Umbilical cord (tissue), 2 donors: ENCODE measurements around the gene SOBP. TPM values are rescaled to one million over a fixed set of nuclear protein-coding genes. Genes with fewer than 3 reads are reported as not detected.
A peak's percentile ranks its signal among the peaks of the same experiment; 100 is the strongest.

ENCODE experiments used
- DNase-seq: peaks from one replicate; pipeline ENCODE4 v3.0.0-alpha.2; 2015; ENCODE audit warnings: low spot score
- total RNA-seq: library from RNA; depleted of rRNA; stranded (reverse); fragments of >200 nt; gene quantifications from one replicate; pipeline ENCODE4 v1.2.3, GENCODE V29; 2014; ENCODE audit warnings: low replicate concordance; ENCODE audit not compliant: insufficient read depth

The SOBP gene
- total RNA-seq, 1 donor from 2014 or later: 29.6 TPM

DNA sequence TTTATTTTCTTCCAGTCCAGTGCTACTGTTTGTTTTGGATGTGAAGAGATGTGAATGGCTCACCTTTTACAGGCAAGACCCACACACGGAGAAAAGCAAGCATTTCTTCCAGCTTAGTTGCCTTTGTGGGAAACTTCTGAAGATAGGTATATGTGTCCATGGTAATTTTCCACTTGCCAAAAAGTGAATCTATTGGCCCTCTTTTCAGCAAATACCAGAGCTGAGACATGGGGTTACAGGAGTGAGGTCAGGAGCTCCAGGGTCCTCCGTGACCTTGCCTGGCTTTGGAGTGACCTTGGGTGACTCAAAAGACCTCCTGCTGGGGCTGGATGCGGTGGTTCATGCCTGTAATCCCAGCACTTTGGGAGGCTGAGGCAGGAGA is 167.4 kb downstream of the SOBP start:
- DNase-seq: no peak

DNA sequence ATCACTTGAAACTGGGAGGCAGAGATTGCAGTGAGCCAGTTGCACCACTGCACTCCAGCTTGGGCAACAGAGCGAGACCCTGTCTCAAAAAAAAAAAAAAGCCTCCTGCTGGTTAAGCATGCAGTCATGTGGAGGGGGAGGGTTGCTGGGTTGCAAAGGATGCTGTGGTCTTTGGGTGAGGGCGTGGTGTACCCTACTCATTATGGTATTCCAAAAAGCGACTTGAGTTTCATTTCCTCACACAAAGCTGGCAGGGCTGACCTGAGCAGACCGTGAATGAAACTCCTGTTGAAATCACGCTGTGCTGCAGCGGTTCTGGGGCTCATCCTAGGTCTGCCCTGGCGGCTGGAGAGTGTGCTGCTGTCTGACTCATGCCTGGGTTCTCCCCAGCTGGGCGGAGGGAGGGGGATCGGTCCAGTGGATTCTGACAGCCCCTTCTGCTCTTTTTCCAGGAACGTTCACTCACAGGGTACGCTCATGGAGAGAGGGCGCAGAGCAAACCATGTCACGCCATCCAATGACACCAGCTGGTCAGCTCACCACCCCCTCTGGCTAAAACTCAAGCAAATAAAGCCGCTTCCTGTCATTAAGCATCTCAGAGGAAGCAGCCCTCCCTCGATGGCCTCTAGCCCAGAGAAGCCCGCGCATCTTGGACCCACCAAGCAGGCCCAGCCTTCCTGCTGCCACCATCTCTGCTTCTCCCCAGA is 168.0 kb downstream of the SOBP start:
- peak; percentile 78 for DNase-seq

DNA sequence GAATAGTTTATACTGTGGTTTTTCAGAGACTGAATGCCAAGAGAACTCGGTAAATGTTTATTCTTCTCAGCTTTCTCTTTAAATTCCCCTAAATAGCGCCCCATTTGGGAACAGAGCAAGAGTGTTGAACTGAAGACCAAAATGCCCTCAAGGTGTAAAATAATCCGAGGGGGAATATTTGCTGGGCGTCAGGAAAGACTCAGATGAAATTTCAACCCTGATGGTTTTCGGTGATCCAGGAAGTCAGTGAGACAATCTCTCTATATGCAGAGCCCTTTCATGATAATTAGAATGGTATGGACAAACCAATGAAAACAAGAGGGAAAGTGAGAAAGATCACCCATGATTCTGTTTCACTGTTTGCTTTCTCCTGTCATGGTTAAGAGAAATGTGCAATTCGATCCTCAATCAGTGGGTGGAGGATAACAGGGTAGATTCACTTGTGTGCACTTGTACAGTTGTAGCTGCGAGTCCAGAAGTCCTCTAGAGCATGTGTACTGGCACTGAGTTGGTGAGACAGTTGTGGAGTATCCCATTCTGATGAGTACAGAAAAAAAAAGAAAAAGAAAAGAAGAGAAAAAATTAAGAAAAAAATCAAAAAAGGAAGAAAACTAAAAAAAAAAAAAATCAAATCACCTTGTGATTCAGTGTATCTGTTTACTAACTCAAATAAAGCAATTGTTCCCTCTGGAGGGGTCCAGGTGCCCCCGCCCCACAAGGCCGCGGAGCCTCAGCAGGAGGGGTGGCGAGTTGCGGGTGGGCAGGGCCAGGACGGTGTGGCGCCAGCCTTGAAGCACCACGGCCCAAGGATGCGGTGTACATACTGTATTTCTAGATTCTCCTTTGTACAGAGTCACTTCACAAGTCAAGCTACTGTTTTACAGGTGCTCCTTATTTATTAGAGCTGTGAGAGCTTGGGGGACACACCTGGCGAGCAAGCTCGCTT is 169.3 kb downstream of the SOBP start:
- no peak for DNase-seq

- DNase-seq: no peak
Observed at GRCh38 chr6:107660839-107661238, 170.9 kb downstream of the SOBP start.

DNA sequence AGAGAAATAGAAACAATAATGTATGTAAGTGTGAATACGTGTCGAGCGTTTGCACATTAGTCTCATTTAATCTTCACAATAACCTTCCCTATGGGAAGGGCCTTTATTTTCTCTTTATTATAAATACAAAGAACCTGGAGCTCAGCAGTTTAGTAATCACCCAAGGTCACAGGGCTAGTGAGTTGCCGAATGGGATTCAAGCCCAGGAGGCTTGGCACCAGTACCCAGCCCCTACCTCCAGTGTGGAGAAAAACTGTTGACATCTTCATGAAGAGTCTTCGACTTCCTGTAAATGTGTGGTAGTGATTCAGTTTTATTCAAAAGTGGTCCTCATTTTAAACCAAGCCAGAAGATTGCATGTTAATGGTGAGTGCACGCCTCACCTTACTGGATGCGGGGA is 171.4 kb downstream of the SOBP start:
- DNase-seq: no peak

- no peak for DNase-seq
Observed at GRCh38 chr6:107662333-107662732, 172.4 kb downstream of the SOBP start.

DNA sequence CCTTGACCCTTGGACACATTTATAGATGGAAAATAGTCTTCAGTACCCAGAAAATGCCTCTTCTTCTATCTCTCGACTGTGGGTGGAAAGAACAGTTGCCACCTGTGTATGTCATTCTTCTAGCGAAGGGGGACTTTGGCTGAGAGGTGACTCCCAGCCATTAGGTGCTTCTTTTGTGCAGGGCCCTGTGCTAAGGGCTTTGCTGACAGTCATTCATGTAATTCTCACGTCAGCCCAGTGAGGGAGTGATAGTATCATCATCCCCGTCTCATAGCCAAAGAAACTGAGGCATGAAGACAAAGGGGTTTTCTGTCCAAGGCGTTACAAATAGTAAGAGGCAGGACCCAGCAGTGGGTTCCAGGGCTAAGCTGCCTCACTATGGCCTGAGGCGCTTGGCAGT is 173.4 kb downstream of the SOBP start:
- no peak for DNase-seq

- no peak for DNase-seq
Observed at GRCh38 chr6:107665382-107665781, 175.5 kb downstream of the SOBP start.

- peak; percentile 64 for DNase-seq
Observed at GRCh38 chr6:107666084-107666980, 176.4 kb downstream of the SOBP start.

DNA sequence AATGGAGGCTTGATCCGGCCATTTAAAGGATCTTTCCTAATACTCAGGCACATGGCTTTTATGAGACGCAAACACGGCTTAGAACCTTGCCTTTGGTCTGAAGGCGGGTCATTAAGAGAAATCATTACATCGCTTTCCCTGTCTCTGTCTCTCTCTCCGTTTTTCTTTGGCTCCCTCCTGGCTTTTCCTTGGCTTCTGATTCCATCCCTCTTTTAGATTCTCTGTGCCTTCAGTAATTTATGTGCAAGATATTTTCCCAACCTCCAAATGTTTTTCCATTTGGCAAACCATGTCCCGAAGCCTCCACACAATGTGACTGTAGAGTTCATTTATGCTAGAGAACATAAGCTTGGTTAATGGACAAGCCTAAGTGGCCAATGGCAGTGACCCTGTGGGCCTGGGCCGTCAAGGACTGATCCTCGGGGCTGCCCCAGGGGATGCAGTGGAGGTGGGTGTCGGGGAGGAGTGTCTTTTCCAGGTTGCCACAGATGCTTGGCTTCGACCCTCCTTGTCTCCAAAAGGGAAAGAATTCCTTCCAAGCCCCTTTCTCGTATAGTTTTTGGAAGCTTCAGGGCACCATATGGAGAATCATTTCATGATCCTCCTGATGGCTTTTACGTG is 177.2 kb downstream of the SOBP start:
- no peak for DNase-seq

GRCh38 chr6:107667790-107668189 is 177.9 kb downstream of the SOBP start:
- DNase-seq: peak; percentile 53

DNA sequence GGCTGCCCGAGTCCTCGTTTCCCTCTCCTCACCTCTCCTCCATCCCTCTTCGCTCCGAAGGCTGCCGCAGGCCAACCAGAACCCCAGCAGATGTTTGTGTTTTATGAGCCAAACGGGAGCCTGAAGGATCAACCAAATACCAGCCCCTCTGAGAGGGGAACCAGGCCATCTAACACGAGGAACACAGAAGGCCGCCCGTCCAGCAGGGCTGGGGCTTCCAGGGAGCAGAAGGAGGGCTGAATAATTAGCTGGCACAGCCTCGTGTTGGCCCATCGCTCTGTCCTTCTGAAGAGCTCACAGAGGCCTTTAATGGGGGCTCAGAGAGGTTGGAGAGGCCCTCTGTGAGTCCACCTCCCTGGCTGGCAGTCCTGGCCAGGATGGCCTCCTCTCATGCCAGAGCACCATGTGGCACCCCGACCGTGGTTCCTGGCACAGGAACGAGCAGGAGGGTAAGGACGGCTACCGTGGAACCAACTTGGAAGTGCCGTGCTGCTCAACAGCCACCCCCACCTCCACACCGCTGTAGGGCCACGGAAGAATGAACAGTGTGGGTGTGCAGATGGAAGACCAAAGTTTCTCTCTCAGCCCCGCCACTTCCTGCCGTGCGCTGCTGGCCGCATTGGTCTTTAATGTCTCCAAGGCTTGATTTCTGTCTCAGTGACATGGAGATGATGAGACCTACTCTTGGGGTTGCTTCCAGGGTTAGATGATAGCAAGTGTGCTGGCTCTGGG is 179.0 kb downstream of the SOBP start:
- peak; percentile 31 for DNase-seq

DNA sequence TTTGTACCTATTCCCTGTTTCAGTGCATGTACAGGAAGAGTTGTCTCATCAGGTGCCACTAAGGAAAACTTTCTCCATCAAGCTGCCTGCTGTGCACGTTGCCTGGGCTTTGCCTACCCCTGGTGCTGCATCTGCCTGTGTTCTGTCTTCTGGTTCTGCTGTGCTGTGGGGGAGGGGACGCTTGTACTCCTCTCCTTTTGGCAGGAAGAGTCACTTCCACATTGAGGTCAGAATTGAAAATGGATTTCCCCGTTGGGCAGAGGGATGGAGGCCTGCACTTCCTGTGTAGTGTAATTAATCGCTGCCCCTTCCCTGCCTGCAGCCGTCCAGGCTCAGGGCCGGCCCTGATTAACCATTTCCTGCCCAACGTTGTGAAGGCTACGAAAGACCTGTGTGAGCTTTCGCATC is 180.9 kb downstream of the SOBP start:
- peak; percentile 73 for DNase-seq

DNA sequence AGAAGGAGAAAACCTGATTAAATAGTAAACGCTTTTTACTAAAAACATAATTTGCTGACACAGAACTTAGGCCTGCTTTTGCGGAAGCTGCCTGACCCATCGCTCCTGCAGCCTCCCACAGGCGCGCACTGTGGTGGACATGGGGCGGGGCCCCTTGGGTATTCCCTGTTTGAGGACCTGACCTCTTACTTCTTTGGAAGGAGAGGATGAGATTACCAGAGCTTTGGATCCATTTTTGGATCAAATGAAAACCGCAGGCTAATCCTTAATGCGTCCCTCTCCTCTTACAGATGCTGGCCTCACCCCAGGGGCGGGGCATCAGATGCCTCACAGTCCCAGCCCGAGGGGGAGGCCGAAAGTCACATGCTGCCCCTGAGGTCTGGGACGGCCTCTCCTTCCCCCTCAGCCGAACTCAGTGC is 183.2 kb downstream of the SOBP start:
- DNase-seq: peak; percentile 39

DNA sequence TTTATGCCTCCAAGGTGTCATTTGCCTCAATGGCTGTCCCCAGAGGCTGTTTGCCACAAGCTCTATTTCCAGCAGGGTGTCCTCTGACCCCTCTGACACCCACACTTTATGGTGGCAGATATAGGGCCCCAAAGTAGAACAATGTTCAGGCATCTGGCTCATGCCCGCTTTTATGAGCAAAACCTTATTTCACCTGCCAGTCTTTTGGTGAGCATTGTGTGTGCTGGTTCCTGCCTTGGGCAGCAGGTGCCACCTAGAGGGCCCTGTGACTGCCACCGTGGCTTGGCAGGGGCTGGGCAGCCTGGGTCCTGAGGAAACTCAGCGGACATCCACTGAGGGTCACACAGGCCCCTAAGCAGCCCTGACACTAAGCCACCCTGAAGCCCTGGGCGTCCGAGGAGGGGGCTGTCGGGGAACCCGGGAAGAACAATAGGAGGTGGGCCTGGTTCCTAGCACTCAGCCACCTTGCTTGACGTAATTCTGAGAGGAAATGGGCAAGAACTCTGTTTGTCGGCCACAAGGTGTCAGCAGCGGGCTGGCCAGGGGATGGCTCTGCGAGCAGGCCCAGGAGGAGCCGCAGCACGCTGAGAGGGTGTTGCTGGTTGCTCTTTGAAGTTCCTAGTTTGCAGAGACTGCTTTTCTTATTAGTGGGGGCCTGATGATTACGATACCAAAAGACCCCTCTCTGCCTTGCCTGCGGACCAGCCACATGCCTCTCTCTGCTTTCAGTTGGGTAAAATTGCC is 185.2 kb downstream of the SOBP start:
- peak; percentile 84 for DNase-seq

- DNase-seq: no peak
Observed at GRCh38 chr6:107676042-107676441, 186.1 kb downstream of the SOBP start.

DNA sequence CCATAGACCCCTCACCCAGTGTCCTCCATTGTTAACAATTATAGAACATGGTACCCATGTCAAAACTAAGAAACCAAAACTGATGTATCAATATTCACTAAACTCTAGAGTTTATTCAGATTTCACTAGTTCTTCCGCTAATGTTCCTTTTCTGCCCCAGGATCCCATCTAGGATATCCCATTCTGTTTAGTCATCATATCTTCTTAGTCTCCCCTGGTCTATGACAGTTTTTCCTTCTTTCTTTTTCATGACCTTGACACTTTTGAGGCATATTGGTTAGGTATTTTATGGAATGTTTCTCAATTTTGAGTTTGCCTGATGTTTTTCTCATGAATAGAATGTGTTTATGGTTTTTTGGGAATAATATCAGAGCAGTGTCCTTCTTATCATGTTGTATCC is 187.5 kb downstream of the SOBP start:
- DNase-seq: no peak

DNA sequence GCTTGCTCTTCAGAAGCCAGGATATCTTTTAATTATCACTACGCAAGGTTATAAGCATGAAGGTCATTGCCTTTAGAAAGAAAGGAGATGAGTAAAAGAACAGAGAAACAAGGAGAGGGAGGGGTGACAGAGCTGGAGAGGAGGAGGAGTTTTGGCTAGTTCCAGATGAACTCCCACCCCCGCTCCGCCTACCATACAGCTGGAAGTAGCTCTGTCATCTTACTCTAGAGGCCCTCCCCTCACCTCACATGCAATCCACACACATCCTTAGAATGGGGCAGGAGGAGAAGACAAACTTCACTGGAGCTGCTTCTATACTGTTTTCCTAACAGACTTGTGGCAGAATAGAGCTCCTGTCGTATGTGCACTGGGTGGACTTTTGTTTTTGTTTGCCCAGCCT is 189.5 kb downstream of the SOBP start:
- peak; percentile 42 for DNase-seq

DNA sequence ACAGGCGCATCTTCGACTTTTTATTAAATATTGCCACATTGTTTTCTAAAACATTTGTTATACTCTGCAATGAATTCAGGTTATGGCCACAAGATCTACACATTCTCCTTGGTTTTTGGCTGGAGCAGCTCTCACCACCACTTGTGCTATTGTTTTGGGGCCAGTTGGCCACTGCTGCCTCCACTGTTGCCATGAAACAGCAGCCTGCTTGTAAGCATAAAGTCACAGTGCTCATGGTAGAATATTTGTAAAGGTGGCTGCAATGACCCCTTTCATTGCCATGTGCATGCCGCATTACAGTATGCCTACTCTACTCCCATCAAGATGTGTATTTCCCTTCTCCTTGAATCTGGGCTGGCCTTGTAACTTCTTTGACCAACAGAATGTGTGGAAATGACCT is 192.8 kb downstream of the SOBP start:
- no peak for DNase-seq

GRCh38 chr6:107683183-107683582 is 193.3 kb downstream of the SOBP start:
- DNase-seq: no peak
